Measurements from ENCODE around the gene SUN1.
"Not testable (repeated sequence)": the region's sequence is repeated elsewhere in the genome, so short reads cannot be mapped to it uniquely, and the experiment has no call there.

The SUN1 gene, protein sequence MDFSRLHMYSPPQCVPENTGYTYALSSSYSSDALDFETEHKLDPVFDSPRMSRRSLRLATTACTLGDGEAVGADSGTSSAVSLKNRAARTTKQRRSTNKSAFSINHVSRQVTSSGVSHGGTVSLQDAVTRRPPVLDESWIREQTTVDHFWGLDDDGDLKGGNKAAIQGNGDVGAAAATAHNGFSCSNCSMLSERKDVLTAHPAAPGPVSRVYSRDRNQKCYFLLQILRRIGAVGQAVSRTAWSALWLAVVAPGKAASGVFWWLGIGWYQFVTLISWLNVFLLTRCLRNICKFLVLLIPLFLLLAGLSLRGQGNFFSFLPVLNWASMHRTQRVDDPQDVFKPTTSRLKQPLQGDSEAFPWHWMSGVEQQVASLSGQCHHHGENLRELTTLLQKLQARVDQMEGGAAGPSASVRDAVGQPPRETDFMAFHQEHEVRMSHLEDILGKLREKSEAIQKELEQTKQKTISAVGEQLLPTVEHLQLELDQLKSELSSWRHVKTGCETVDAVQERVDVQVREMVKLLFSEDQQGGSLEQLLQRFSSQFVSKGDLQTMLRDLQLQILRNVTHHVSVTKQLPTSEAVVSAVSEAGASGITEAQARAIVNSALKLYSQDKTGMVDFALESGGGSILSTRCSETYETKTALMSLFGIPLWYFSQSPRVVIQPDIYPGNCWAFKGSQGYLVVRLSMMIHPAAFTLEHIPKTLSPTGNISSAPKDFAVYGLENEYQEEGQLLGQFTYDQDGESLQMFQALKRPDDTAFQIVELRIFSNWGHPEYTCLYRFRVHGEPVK

DNA sequence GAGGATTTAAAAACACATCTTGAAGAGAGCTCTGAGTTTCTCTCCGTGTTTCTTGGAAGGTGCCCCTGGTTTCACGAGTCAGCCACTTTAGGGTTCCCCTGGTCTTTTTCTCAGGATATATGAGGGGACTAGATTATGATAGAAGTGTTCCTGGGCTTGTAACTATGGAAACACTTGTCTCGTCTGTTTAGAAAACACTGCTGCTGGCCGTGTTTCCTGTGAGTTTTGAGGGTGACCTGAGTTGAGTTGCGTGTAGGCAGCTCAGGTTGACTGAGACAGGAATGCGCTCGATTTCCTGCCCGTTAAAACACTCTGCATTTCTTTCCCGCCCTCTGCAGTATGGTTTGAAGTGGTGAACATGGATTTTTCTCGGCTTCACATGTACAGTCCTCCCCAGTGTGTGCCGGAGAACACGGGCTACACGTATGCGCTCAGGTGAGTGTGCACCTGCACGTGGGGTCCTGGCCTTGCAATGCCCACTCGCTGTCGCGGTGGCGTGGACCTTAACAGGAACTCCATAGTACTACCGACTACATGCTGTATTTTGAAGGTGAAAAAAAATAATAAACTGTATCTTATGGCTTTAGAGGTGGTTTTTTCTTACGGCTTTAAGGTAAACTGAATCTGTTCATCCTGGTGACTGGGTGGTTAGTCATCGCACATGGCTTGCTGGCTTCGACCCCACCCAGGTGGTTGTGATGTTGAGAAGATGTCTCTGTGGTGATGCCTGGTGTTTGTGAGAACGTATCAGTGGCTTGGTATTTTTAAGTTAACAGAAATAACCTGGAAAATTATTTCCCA lies at the start of gene SUN1:
SUN1 (plus strand) TSS at position 310 of the 801 bp plus-strand sequence; CDS start at position 359, 49 bp downstream.
- no peak for DNase-seq

DNA sequence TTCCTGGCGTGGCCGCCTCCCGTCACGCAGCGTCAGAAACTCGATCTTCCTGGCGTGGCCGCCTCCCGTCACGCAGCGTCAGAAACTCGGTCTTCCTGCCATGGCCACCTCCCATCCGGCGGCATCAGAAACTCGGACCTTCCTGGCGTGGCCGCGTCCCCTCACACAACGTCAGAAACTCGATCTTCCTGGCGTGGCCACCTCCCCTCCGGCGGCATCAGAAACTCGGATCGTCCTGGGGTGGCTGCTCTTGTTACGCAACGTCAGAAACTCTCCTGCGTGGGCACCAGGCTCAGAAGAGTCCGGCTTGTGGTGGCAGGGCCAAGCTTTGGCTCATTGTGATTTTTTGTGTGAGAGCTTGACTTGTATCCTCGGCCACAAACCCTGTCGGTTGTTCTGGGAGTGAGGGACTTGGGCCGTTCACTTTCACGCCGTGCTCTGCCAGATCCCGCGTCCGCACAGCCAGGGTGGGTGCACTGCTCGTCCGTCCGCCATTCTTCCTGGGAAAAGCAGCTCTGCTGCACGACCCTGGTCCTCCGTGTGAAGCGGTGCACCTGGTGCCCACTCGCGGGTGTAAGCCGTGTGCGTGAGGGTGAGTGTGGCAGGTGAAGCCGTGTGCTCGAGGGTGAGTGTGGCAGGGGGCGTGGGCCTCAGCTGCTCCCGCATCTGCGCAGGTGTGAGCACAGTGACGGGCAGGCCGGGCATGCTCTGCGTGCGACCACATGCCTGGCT lies 49.4 kb upstream of the SUN1 start:
- no peak for DNase-seq

DNA sequence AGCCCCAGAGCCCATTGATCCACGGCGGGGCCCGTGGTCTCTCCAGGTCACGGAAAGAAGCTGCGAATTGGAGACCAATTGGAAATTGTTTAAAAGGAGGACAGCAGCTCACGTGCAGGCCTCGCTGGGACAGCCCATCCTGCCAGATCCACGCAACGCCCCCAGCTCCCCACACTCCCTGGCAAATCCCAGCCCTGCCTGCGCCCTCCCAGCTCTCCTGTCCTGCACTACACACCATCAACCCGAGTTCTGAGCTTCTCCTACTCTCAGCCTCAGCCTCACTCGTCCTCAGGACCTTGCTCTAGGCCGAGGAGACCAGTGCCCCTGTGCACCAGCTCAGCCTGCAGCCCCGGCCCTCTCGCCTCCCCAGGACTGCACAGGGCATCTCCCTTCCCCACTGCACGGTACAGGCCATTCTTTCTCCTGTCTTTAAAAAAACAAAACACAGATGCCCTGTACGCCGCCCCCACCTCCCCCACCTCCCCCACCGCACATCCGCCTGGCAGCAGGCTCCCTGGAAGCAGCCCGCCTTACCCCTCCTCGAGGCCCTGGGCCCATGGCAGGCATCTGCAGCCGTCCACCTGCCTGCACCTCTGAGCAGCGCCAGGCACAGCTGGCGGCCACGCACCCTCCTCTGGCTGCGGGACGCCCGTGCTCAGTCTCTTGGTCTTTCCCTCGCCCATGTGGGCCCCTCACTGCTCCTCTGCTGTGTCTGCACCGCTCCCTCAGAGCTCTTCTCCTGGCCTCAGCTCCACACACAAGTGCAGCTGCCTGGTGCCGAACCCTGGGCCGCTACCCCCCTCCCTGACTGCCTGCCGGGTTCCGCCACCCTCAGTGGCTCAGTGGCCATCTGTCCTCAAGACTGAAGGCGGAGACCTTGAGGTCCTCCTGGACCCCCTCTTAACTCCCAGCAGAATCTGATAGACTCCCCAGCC lies 48.5 kb upstream of the SUN1 start:
- no peak for DNase-seq

DNA sequence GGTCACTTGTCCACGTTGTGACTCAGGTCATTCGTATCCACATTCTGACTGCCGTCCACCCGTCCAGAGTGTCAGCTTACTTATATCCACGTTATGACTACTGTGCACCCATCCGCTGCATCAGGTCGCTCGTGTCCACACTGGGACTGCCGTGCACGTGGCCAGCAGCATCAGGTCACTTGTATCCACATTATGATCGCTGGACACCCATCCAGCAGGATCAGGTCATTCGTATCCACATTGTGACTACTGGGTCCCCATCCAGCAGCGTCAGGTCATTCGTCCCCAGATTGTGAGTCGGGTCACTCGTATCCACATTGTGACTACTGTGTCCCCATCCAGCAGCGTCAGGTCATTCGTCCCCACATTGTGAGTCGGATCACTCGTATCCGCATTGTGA lies 47.3 kb upstream of the SUN1 start:
- DNase-seq: no peak

DNA sequence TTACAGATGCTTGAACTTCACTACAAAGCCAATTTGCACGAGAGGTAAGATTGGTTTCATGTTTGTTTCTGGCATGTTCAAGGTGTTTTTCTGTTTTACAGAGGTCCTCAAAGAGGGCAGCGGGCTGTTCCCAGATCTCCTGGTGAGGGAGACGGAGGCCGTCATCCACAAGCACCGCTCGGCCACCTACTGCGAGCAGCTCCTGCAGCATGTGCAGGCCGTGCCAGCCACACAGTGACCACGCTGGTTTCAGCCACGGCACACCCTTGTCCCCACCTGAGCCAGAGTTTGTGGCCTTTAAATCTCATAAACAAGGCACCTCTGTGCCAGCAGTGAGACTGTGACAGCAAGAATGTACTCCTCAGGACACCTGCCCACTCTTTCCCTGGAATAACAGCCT lies 46.9 kb upstream of the SUN1 start:
- no peak for DNase-seq

DNA sequence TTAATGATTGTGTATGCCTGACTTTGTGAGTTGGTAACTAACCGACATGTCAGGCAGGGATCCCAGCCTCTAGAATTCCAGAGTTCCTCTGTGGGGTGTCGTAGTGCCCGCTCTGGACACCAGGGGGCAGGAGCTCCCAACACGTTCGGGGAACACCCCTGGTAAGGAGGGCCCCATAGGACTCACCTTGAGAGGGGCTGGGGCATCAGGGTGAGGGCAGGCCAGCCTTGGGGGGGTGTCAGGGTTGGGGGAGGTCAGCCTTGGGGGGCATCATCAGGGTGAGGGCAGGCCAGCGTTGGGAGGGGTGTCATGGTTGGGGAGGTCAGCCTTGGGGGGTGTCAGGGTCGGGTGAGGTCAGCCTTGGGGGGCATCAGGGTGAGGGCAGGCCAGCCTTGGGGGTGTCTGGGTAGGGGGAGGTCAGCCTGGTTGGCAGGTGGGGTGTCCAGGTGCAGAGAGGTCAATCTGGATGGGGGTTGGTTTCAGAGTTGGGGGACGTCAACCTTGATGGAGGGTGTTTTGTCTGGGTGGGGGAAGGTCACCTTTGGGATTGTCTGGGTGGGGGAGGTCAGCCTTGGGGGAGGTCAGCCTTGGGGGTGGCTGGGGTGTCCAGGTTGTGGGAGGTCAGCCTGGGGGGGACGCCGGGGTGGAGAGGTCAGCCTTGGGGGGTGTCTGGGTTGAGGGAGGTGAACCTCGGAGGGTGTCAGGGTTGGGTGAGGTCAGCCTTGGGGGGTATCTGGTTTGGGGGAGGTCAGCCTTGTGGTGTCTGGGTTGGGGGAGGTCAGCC lies 45.6 kb upstream of the SUN1 start:
- DNase-seq: peak; percentile 73

DNA sequence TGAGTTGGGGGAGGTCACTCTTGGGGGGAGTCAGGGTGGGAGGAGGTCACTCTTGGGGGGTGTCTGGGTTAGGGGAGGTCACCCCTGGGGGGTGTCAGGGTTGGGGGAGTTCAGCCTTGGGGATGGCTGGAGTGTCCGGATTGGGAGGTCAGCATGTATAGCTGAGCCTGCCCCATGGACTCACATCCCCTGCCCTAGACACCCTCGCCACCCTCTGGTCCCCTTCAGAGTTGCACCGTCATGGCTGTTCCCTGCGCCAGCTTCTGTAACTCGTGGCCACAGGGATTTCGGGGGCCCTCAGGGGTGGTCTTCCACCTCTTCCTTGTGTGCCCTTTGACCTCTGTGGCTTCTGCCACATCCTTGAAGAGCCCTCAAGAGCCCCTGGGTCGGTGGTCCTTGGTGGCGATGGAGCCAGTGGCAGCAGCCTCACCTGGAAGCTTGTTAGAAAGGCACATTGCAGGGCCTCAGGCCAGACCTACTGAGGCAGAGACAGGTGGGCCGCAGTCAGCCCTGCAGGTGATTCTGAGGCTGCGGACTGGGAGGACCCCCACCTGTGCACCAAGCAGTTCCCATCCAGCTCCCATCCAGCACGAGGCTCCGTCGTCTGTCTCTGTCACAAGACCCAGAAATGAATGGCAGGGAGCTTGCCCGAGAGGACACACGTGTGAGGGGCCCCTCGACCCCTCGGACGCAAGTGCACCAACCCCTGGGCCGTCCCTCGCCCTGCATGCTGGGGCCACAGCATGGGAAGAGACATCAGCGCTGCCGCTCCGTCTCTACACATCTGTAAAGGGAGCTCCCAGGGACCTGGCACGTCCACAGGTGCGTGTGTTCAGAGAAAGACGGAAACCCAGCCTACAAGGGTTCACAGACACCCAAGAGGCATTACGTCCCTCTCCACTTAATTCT lies 44.7 kb upstream of the SUN1 start:
- no peak for DNase-seq

DNA sequence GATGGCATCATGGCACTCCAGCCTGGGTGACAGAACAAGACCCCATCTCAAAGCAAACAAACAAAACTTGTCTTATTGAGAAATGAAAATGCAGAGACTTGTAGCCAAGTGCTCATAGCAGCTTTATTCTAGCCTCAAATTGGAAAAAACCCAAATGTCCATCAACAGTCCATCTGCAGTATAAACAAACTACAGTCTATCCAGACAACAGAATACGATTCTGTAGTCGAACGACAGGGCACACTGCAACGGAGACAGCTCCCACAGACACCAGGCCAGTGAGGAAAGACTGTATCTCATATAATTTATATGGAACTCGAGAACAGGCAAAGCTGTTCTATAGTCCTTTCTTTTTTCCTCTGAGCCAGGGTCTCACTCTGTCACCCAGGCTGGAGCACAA lies 40.8 kb upstream of the SUN1 start:
- DNase-seq: no peak

DNA sequence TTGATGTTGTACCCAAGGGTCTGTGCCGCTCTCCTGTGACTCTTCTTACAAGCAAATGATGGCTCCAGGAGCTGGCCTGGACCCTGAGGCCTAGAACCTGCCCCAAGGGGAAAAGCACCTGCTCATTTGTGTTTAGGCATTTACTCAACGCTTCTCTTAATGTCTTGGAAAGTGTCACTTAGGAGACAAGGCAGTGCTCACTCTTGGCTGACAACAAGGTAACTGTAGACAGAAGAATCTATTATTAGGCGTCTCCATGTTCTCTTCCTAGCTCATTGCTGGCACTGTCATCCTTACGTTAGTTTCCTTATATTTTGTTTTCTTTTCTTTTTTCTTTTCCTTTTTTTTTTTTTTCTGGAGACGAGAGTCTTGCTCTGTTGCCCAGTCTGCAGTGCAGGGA lies 38.1 kb upstream of the SUN1 start:
- DNase-seq: no peak

DNA sequence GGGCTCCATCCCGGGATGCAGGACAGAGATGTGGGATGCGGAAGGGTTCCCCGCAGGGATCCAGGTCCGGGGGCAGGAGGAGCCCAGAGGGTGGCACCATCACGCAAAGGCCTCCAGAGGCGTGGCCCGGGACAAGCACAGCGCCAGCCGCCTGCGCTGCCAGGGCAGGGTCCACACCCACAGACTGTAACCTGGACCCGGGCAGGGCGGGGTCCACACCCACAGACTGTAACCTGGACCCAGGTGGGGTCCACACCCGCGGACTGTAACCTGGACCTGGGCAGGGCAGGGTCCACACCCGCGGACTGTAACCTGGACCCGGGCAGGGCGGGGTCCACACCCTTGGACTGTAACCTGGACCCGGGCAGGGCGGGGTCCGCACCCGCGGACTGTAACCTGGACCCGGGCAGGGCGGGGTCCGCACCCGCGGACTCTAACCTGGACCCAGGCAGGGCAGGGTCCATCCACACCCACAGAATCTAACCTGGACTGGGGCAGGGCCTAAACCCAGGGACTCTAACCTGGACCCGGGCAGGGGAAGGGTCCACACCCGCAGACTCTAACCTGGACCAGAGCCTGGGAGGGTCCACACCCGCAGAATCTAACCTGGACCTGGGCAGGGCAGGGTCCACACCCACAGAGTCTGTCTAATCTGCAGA lies 37.5 kb upstream of the SUN1 start:
- no peak for DNase-seq

DNA sequence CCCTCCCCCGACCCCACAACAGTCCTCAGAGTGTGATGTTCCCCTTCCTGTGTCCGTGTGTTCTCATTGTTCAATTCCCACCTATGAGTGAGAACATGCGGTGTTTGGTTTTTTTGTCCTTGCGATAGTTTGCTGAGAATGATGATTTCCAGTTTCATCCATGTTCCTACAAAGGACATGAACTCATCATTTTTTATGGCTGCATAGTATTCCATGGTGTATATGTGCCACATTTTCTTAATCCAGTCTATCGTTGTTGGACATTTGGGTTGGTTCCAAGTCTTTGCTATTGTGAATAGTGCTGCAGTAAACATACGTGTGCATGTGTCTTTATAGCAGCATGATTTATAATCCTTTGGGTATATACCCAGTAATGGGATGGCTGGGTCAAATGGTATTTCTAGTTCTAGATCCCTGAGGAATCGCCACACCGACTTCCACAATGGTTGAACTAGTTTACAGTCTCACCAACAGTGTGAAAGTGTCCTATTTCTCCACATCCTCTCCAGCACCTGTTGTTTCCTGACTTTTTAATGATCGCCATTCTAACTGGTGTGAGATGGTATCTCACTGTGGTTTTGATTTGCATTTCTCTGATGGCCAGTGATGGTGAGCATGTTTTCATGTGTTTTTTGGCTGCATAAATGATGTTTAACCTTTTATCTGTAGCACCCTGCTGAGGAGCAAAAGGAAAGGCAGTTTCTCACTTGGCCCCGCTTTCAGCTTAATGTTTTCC lies 35.7 kb upstream of the SUN1 start:
- DNase-seq: not testable (repeated sequence)

DNA sequence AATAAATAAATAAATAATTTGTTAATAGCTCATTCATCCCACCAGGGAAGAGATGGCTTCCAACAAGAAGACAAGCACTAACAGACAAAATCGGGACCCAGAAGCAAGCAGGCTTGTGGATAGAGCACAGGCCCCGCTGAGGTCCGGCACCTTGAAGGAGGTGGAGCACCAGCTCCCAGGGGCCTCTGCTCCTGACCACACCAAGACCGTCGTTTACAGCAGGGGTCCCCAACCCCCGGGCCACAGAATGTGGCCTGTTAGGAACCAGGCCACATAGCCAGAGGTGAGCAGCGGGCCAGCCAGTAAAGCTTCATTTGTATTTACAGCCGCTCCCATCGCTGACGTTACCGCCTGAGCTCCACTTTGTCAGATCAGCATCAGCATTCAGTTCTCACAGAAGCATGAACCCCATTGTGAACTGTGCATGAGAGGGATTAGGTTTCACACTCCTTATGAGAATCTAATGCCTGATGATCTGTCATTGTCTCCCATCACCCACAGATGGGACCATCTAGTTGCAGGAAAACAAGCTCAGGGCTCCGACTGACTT lies 33.3 kb upstream of the SUN1 start:
- no peak for DNase-seq

DNA sequence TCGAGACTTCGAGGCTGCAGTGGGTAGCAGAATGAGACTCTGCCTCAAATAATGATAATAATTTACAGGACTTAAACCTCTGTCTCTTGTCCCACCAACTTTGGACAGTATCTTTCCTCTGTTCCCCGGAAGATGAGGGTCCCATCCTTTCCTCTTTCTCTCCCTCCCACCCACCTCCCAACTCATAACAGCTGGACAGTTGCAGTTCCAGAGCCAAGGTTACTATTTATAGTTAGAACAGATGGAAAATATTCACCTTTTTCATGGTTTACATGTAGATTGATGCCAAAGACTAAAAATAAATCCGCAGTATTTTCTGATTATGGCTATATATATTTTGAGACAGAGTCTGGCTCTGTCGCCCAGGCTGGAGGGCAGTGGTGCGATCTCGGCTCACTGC lies 31.6 kb upstream of the SUN1 start:
- DNase-seq: no peak

DNA sequence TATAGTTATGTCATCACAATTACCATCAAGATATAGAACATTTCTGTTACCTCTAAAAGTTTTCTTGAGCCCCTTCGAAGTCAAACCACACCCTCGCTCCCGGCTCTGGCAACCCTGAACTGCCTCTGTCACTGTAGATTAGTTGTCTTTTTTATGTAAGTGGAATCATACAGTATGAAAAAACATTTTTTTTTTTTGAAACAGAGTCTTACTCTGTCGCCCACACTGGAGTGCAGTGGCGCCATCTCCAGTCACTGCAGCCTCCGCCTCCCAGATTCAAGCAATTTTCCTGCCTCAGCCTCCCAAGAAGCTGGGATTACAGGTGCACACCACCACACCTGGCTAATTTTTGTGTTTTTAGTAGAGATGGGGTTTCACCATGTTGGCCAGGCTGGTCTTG lies 30.9 kb upstream of the SUN1 start:
- not testable (repeated sequence) for DNase-seq

DNA sequence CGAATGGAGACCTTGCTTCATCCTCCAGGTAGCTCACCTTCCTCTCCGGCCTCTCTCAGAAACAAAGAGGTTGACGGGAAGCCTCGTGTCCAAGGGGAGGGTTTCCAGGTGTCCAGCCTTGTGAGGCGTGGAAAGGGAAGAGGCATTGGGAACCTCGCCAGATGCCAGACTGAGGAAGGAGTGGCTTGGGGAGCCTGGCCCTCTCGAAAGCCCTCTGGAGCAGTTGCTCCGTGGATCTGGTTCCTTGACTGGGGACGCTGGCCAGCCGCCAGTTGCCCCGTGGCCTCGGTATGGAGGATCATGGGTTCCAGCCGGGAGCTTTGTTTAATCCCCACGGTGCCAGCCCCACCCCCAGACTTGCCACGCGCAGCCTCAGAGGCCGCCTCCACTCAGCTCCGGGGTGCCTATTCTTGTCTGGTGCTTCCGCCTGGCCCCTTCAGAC lies 30.3 kb upstream of the SUN1 start:
- DNase-seq: no peak

DNA sequence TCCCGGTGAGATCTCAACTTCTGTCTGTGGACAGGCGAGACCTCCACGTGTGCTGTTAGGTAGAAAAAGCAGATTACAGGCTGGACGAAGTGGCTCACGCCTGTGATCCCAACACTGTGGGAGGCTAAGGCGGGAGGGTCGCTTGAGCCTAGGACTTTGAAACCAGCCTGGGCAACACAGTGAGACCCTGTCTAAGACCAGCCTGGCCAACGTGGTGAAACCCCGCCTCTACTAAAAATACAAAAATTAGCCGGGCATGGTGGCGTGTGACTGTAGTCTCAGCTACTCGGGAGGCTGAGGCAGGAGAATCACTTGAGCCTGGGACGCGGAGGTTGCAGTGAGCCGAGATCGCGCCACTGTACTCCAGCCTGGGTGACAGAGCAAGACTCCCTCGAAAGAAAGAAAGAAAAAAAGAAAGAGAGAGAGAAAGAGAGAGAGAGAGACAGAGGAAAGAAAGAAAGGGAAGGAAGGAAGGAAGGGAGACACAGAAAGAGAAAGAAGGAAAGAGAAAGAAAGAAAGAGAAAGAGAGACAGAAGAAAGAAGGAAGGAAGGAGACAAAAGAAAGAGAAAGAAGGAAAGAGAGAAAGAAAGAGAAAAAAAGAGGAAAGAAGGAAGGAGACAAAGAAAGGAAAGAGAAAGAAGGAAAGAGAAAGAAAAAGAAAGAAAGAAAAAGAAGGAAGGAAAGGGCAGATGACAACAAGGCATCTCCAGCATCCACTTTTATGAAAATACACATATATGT lies 29.6 kb upstream of the SUN1 start:
- DNase-seq: no peak

DNA sequence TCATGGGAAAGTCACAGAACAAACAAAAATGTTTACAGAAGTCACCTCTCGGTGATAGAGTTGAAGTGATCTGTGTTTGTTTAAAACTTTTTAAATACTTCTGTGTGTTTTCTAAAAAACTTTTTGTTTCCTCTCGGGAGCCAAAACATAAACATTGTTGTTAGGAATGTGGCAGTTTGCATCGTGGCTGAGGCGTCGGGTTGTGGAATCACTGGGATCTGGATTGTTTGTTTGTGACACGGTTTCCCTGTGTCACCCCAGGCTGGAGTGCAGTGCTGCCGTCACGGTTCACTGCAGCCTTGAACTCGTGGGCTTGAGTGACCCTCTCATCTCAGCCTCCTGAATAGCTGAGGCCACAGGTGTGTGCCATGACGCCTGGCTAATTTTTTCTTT lies 29.0 kb upstream of the SUN1 start:
- DNase-seq: no peak
